ENCODE measurements around the gene HCN4.

GRCh38 chr15:73369154-73369694 lies 466 bp upstream of the HCN4 start:
- TF ChIP-seq CTCF (IDR thresholded peaks at IDR 0.05; ENCODE audit: low read depth, low read length) (no peak), POLR2A (IDR thresholded peaks at IDR 0.05; ENCODE audit: extremely low read depth, insufficient read length) (no peak)
